ENCODE data around the gene REV3L. TPM values are rescaled to one million over a fixed set of nuclear protein-coding genes. Genes with fewer than 3 reads are reported as not detected.

The REV3L gene
- total and polyA plus RNA-seq, 4 donors: 3.8 to 17.7 (median 11.2) TPM

DNA sequence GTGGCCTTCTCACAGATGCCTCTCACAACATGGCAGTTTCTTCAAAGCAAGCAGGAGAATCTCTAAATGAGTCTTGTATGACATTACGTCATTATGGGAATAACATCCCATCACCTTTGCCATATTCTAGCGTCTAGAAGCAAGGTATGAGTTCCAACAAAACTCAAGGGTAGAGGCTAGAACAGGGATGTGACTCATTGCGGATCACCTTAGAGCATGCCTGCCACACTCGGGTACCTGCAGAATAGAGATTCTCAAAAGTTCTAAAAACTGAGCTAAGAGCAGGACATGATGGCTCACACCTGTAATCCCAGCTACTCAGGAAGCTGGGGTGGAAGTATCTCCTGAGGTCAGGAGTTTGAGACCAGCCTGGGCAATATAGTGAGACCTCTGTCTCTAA lies 212.9 kb downstream of the REV3L start:
- H3K27me3 ChIP-seq (ENCODE audit: control insufficient read depth in 4 of 4, insufficient read depth in 4 of 4, low read length in 3 of 4): no peaks in the 10 kb centered on the region
- H3K9me3 ChIP-seq (ENCODE audit: control insufficient read depth in 4 of 4, low read length in 3 of 4): peaks cover 0 to 5% (median 3%) of the 10 kb centered on the region in 4 donors
- H3K27ac ChIP-seq (ENCODE audit: low read depth in 1 of 2, low read length in 2 of 2): no peak overlapping the region
- peaks cover 14 to 39% (median 28%) of the 10 kb centered on the region in 4 donors for H3K36me3 ChIP-seq (ENCODE audit: control insufficient read depth in 4 of 4, insufficient read depth in 3 of 4, low read depth in 1 of 4, low read length in 3 of 4)
- DNase-seq (ENCODE audit: low spot score): no peak
- H3K9ac ChIP-seq (ENCODE audit: low read depth in 1 of 2, low read length in 2 of 2): no peak overlapping the region
- WGBS: 99% methylated on average over 4 of the region's 4 CpGs
- TF ChIP-seq FOXA1 (IDR thresholded peaks at IDR 0.05) (no peak), JUND (IDR thresholded peaks at IDR 0.05) (no peak), HNF4G (IDR thresholded peaks at IDR 0.05) (no peak)
- TF ChIP-seq, protein P1, sequence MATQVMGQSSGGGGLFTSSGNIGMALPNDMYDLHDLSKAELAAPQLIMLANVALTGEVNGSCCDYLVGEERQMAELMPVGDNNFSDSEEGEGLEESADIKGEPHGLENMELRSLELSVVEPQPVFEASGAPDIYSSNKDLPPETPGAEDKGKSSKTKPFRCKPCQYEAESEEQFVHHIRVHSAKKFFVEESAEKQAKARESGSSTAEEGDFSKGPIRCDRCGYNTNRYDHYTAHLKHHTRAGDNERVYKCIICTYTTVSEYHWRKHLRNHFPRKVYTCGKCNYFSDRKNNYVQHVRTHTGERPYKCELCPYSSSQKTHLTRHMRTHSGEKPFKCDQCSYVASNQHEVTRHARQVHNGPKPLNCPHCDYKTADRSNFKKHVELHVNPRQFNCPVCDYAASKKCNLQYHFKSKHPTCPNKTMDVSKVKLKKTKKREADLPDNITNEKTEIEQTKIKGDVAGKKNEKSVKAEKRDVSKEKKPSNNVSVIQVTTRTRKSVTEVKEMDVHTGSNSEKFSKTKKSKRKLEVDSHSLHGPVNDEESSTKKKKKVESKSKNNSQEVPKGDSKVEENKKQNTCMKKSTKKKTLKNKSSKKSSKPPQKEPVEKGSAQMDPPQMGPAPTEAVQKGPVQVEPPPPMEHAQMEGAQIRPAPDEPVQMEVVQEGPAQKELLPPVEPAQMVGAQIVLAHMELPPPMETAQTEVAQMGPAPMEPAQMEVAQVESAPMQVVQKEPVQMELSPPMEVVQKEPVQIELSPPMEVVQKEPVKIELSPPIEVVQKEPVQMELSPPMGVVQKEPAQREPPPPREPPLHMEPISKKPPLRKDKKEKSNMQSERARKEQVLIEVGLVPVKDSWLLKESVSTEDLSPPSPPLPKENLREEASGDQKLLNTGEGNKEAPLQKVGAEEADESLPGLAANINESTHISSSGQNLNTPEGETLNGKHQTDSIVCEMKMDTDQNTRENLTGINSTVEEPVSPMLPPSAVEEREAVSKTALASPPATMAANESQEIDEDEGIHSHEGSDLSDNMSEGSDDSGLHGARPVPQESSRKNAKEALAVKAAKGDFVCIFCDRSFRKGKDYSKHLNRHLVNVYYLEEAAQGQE (IDR thresholded peaks at IDR 0.05): no peak
- no peak overlapping the region for H3K4me3 ChIP-seq (ENCODE audit: low read depth in 1 of 3, low read length in 3 of 3)
- no peaks in the 10 kb centered on the region for H3K4me1 ChIP-seq (ENCODE audit: control insufficient read depth in 4 of 4, insufficient read depth in 4 of 4, low read length in 3 of 4)

DNA sequence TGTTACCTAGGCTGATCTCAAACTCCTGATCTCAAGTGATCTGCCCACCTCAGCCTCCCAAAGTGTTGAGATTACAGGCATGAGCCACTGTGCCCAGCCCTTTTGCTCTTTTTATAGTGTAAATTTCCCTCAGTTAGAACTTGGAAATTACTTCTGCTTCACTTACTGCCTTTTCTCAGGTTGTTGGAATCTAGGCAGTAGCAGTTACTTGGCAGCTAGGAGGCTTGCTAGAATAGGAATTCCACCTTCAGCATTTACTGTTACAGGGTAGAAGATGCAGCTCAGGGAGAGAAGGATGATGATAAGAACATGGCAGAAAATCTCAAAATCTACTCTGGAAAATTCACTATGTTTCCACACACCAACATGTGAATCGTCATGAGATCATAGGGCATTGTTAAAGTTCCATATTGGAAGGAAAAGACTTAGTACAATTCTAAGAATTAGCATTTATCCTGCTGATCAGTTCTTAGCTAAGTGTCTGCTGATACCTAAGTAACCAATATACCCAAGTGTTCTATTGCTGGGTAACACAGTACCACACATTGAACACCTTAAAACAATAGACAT lies 213.5 kb downstream of the REV3L start:
- no peaks in the 10 kb centered on the region for H3K4me1 ChIP-seq (ENCODE audit: control insufficient read depth in 4 of 4, insufficient read depth in 4 of 4, low read length in 3 of 4)
- H3K9me3 ChIP-seq (ENCODE audit: control insufficient read depth in 4 of 4, low read length in 3 of 4): peaks cover 0 to 3% (median under 1%) of the 10 kb centered on the region in 4 donors
- H3K36me3 ChIP-seq (ENCODE audit: control insufficient read depth in 4 of 4, insufficient read depth in 3 of 4, low read depth in 1 of 4, low read length in 3 of 4): peaks cover 11 to 36% (median 24%) of the 10 kb centered on the region in 4 donors
- no peak for DNase-seq (ENCODE audit: low spot score)
- H3K9ac ChIP-seq (ENCODE audit: low read depth in 1 of 2, low read length in 2 of 2): no peak overlapping the region
- H3K27ac ChIP-seq (ENCODE audit: low read depth in 1 of 2, low read length in 2 of 2): no peak overlapping the region
- 100% methylated on average over 1 of the region's 1 CpG for WGBS
- no peaks in the 10 kb centered on the region for H3K27me3 ChIP-seq (ENCODE audit: control insufficient read depth in 4 of 4, insufficient read depth in 4 of 4, low read length in 3 of 4)
- TF ChIP-seq FOXA2 (IDR thresholded peaks at IDR 0.05): no peak
- TF ChIP-seq HNF4G (IDR thresholded peaks at IDR 0.05): no peak
- no peak for TF ChIP-seq JUND (IDR thresholded peaks at IDR 0.05)
- TF ChIP-seq, protein P1 (IDR thresholded peaks at IDR 0.05): no peak
- TF ChIP-seq EGR1 (IDR thresholded peaks at IDR 0.05; ENCODE audit: low read depth in 2 of 2): no peak
- no peak for TF ChIP-seq RAD21 (IDR thresholded peaks at IDR 0.05)
- TF ChIP-seq HNF4A (conservative IDR thresholded peaks at IDR 0.05): no peak
- TF ChIP-seq GABPA (IDR thresholded peaks at IDR 0.05 in 1 of 2, conservative IDR thresholded peaks at IDR 0.05 in 1 of 2): no peak
- no peak for TF ChIP-seq NR2F2 (IDR thresholded peaks at IDR 0.05)
- TF ChIP-seq, protein P2, sequence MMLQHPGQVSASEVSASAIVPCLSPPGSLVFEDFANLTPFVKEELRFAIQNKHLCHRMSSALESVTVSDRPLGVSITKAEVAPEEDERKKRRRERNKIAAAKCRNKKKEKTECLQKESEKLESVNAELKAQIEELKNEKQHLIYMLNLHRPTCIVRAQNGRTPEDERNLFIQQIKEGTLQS (IDR thresholded peaks at IDR 0.05): no peak
- no peak for TF ChIP-seq SP1 (IDR thresholded peaks at IDR 0.05)
- no peak overlapping the region for H3K4me3 ChIP-seq (ENCODE audit: low read depth in 1 of 3, low read length in 3 of 3)
